ENCODE data around the gene KCNJ13. TPM values are rescaled to one million over a fixed set of nuclear protein-coding genes. Genes with fewer than 3 reads are reported as not detected.

Gene KCNJ13
- polyA plus RNA-seq, 1 donor from 2014 or later: not detected

- Histone ChIP-seq H3K9me2 (ENCODE audit: insufficient read depth, low read length) (no peaks in the 10 kb centered on the region), H4K20me1 (ENCODE audit: insufficient read depth) (no peaks in the 10 kb centered on the region), H3F3A (ENCODE audit: insufficient read depth, low read length, poor library complexity, severe bottlenecking) (no peaks in the 10 kb centered on the region), H3K9ac (ENCODE audit: low read length) (no peak overlapping the region), H3K79me2 (replicated peaks; ENCODE audit: insufficient read depth, low read length) (no peaks in the 10 kb centered on the region), H3K27ac (ENCODE audit: low read length) (no peak overlapping the region), H3K9me3 (ENCODE audit: low read length) (no peaks in the 10 kb centered on the region), H3K27me3 (ENCODE audit: insufficient read depth, low read depth, low read length) (no peaks in the 10 kb centered on the region), H3K36me3 (ENCODE audit: insufficient read depth, low read length) (peaks cover 8% of the 10 kb centered on the region), H3K4me3 (ENCODE audit: low read length) (no peak overlapping the region), H3K4me2 (ENCODE audit: low read length) (no peak overlapping the region), H2AFZ (ENCODE audit: low read depth, low read length) (no peak overlapping the region)
- TF ChIP-seq CTCF (IDR thresholded peaks at IDR 0.05; ENCODE audit: poor library complexity, severe bottlenecking) (no peak), MXI1 (conservative IDR thresholded peaks at IDR 0.05; ENCODE audit: poor library complexity, severe bottlenecking) (no peak), SMC3 (conservative IDR thresholded peaks at IDR 0.05; ENCODE audit: poor library complexity) (no peak), REST (IDR thresholded peaks at IDR 0.05; ENCODE audit: borderline replicate concordance) (no peak), EP300 (conservative IDR thresholded peaks at IDR 0.05; ENCODE audit: poor library complexity, severe bottlenecking) (no peak), TAF1 (IDR thresholded peaks at IDR 0.05; ENCODE audit: low read depth) (no peak), POLR2AphosphoS5 (IDR thresholded peaks at IDR 0.05) (no peak), EZH2 (IDR thresholded peaks at IDR 0.05; ENCODE audit: borderline replicate concordance, insufficient read depth, low read length, poor library complexity, severe bottlenecking) (no peak), RAD21 (conservative IDR thresholded peaks at IDR 0.05) (no peak)
Observed at GRCh38 chr2:232767866-232768265, 8.5 kb downstream of the KCNJ13 start.

GRCh38 chr2:232761301-232761907 lies 15.0 kb downstream of the KCNJ13 start:
- Histone ChIP-seq H3K9ac (ENCODE audit: low read length) (no peak overlapping the region), H3K79me2 (replicated peaks; ENCODE audit: insufficient read depth, low read length) (no peaks in the 10 kb centered on the region), H2AFZ (ENCODE audit: low read depth, low read length) (no peak overlapping the region), H4K20me1 (ENCODE audit: insufficient read depth) (no peaks in the 10 kb centered on the region), H3K36me3 (ENCODE audit: insufficient read depth, low read length) (no peaks in the 10 kb centered on the region), H3K27me3 (ENCODE audit: insufficient read depth, low read depth, low read length) (no peaks in the 10 kb centered on the region), H3F3A (ENCODE audit: insufficient read depth, low read length, poor library complexity, severe bottlenecking) (no peaks in the 10 kb centered on the region), H3K4me2 (ENCODE audit: low read length) (no peak overlapping the region), H3K9me2 (ENCODE audit: insufficient read depth, low read length) (no peaks in the 10 kb centered on the region), H3K27ac (ENCODE audit: low read length) (no peak overlapping the region), H3K9me3 (ENCODE audit: low read length) (no peaks in the 10 kb centered on the region), H3K4me3 (ENCODE audit: low read length) (no peak overlapping the region)
- TF ChIP-seq TAF1 (IDR thresholded peaks at IDR 0.05; ENCODE audit: low read depth): no peak
- TF ChIP-seq SMC3 (conservative IDR thresholded peaks at IDR 0.05; ENCODE audit: poor library complexity): peak; percentile 64
- TF ChIP-seq CTCF (IDR thresholded peaks at IDR 0.05; ENCODE audit: poor library complexity, severe bottlenecking): peak; percentile 74
- TF ChIP-seq RAD21 (conservative IDR thresholded peaks at IDR 0.05): peak; percentile 68
- TF ChIP-seq MXI1 (conservative IDR thresholded peaks at IDR 0.05; ENCODE audit: poor library complexity, severe bottlenecking): no peak

Data from neural cell (in vitro differentiated cells).